Left lung (tissue), 10 donors: ENCODE measurements around the gene C16orf86. TPM values are rescaled to one million over a fixed set of nuclear protein-coding genes. Genes with fewer than 3 reads are reported as not detected.

Source experiments
- ATAC-seq: fragments of 200-7000 bp; cut with Tn5 transposase; one replicate; pipeline ENCODE4 v1.9.1; 2020; ENCODE audit warnings: moderate library complexity
- DNase-seq, 4 donors: peaks; one replicate each; pipeline ENCODE4 v3.0.0-alpha.2; 2013 to 2020
- H3K27ac ChIP-seq, 2 donors: fragments of 200-600 bp; sonication (generic) in 1 of 2; one replicate each; pipeline versions ENCODE4 v1.5.0 to v1.8.0; 2020 to 2021
- H3K27me3 ChIP-seq, 2 donors: fragments of 200-600 bp; sonication (generic) in 1 of 2; one replicate each; pipeline versions ENCODE4 v1.5.0 to v1.8.0; 2020 to 2021
- H3K36me3 ChIP-seq, 2 donors: fragments of 200-600 bp; sonication (generic) in 1 of 2; one replicate each; pipeline versions ENCODE4 v1.5.0 to v1.8.0; 2020 to 2021
- H3K4me1 ChIP-seq, 2 donors: fragments of 200-600 bp; one replicate each; pipeline ENCODE4 v1.8.0; 2021
- H3K4me3 ChIP-seq, 2 donors: fragments of 200-600 bp; sonication (generic) in 1 of 2; one replicate each; pipeline versions ENCODE4 v1.5.0 to v1.8.0; 2020 to 2021; ENCODE audit warnings: mild to moderate bottlenecking in 1 of 2
- H3K9me3 ChIP-seq, 2 donors: fragments of 200-600 bp; sonication (generic) in 1 of 2; one replicate each; pipeline versions ENCODE4 v1.5.0 to v1.8.0; 2020 to 2021
- CTCF ChIP-seq, 2 donors: fragments of 200-600 bp; sonication (generic) in 1 of 2; IDR thresholded peaks; one replicate each; pipeline versions ENCODE4 v1.5.0 to v1.8.0; 2021; ENCODE audit warnings: antibody characterized with exemption in 2 of 2
- intact Hi-C, 2 donors: fragments of 100-400 bp; cut with DNase I; formaldehyde crosslinking; loops; one replicate each; pipeline versions ENCODE4 v1.11.2 to v1.14.2; 2022
- polyA plus RNA-seq, 6 donors: library from polyadenylated mRNA; unstranded; fragments of 120-200 nt; gene quantifications; one replicate each; pipeline ENCODE4 v1.2.1, GENCODE V29; 2013; ENCODE audit not compliant: insufficient read length in 6 of 6
- total RNA-seq, 2 donors: library from RNA; stranded (reverse); fragmentation: NEBNext Ultra II Directional; extraction: Animal tissue kit (Norgen Biotek cat#: 25700); gene quantifications; one replicate each; pipeline ENCODE4 v1.2.1, GENCODE V29; 2021
- donor health status: DM: no; HTN: yes; CAD: no.
- donor health status: DM: no; HTN: no; CAD: no.

The C16orf86 gene
- total and polyA plus RNA-seq, 8 donors = 2.3 to 3.6 (median 2.7) TPM

- peaks cover 0 to 18% of the 10 kb centered on the region in 2 donors for H3K36me3 ChIP-seq
- H3K9me3 ChIP-seq = no peaks in the 10 kb centered on the region
- no peak for TF ChIP-seq CTCF (IDR thresholded peaks at IDR 0.05)
- H3K27ac ChIP-seq = no peak overlapping the region
- ATAC-seq (no peak), DNase-seq (no peak)
- no peak overlapping the region for H3K4me3 ChIP-seq
- H3K27me3 ChIP-seq = no peaks in the 10 kb centered on the region
- intact Hi-C loops = no loop called here
- H3K4me1 ChIP-seq = peaks cover 23 to 42% of the 10 kb centered on the region in 2 donors
These were observed 4.0 kb upstream of the C16orf86 start for GRCh38 chr16:67662653-67663010.

GRCh38 chr16:67663151-67663876, 3.3 kb upstream of the C16orf86 start:
- Histone ChIP-seq H3K36me3 (peaks cover 0 to 11% of the 10 kb centered on the region in 2 donors), H3K27ac (no peak overlapping the region), H3K4me1 (peaks cover 28 to 49% of the 10 kb centered on the region in 2 donors), H3K9me3 (no peaks in the 10 kb centered on the region), H3K4me3 (no peak overlapping the region), H3K27me3 (no peaks in the 10 kb centered on the region)
- TF ChIP-seq CTCF (IDR thresholded peaks at IDR 0.05) = peak in 1 of 2 donors; percentile 31
- no peak for ATAC-seq
- intact Hi-C loops = no loop called here
- DNase-seq = peak in 1 of 4 donors; percentile 73

- Histone ChIP-seq H3K4me3 (no peak overlapping the region), H3K27ac (no peak overlapping the region), H3K9me3 (no peaks in the 10 kb centered on the region), H3K36me3 (peaks cover 0 to 11% of the 10 kb centered on the region in 2 donors), H3K4me1 (peaks cover 28 to 51% of the 10 kb centered on the region in 2 donors), H3K27me3 (no peaks in the 10 kb centered on the region)
- DNase-seq (no peak), ATAC-seq (no peak)
- TF ChIP-seq CTCF (IDR thresholded peaks at IDR 0.05) = no peak
- intact Hi-C loops = no loop called here
These were observed 2.8 kb upstream of the C16orf86 start for GRCh38 chr16:67663877-67664222.

- Histone ChIP-seq H3K4me3 (no peak overlapping the region), H3K27me3 (no peaks in the 10 kb centered on the region), H3K27ac (no peak overlapping the region), H3K9me3 (no peaks in the 10 kb centered on the region), H3K4me1 (peaks cover 24 to 51% of the 10 kb centered on the region in 2 donors), H3K36me3 (peaks cover 0 to 11% of the 10 kb centered on the region in 2 donors)
- no peak for TF ChIP-seq CTCF (IDR thresholded peaks at IDR 0.05)
- DNase-seq (no peak), ATAC-seq (no peak)
- intact Hi-C loops = no loop called here
These were observed 2.4 kb upstream of the C16orf86 start for GRCh38 chr16:67664258-67664657.

GRCh38 chr16:67664871-67665270, 1.7 kb upstream of the C16orf86 start:
- ATAC-seq = no peak
- intact Hi-C loops = loop anchor here in 1 of 2 donors (5.0 kb wide), 1 partner anchor 103 kb away; the partner anchor contains the start of gene CTCF
- no peak for TF ChIP-seq CTCF (IDR thresholded peaks at IDR 0.05)

More at GRCh38 chr16:67664871-67665270, 1.7 kb upstream of the C16orf86 start:
- Histone ChIP-seq H3K4me1 (peaks cover 20 to 45% of the 10 kb centered on the region in 2 donors), H3K36me3 (peaks cover 0 to 11% of the 10 kb centered on the region in 2 donors), H3K4me3 (no peak overlapping the region), H3K27me3 (no peaks in the 10 kb centered on the region), H3K9me3 (no peaks in the 10 kb centered on the region), H3K27ac (no peak overlapping the region)
- no peak for DNase-seq
